ENCODE data around the gene ESPNL.

The ESPNL gene

DNA sequence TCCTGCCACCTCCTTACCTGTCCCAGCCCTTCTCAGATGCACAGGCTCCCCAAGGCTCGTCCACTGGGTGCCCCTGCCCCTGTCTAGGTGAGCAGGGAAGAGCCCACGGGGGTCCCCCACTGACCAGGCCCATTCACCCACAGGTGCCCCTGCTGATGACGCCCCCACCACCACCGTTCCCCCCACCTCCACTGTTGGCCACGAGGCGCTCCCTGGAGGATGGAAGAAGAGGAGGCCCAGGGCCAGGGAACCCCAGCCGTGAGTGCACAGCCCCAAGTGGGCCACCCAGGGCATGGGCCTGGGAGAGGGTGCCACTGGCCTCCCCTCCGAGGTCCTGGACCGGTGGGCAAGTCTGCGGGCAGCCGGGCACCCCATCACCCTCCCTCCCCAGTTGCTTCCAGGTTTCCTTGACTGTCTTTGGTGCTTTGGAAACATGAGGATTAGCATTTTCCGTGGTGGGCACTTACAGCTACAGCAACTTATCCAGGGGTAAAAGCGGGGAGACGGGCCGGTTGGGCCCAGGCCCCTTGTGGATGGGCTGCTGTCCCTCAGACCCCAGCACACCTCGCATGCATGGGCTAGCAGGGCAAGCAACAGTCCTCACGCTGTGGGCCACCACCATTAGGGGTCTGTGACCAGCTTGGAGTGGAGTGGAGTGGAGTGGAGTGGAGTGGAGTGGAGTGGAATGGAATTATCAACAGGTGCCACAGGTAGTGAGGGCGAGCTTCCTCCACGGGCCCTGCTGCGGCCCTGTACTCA lies 25.2 kb downstream of the ESPNL start:
- no peak for TF ChIP-seq JUND (IDR thresholded peaks at IDR 0.05; ENCODE audit: low read depth)
- DNase-seq (ENCODE audit: low read depth in 1 of 2, low spot score in 1 of 2): no peak
- in situ Hi-C loops (cut with HindIII; ENCODE audit: low pct_unique_long_range_greater_than_20kb, low sequenced_read_pairs): no loop called here

DNA sequence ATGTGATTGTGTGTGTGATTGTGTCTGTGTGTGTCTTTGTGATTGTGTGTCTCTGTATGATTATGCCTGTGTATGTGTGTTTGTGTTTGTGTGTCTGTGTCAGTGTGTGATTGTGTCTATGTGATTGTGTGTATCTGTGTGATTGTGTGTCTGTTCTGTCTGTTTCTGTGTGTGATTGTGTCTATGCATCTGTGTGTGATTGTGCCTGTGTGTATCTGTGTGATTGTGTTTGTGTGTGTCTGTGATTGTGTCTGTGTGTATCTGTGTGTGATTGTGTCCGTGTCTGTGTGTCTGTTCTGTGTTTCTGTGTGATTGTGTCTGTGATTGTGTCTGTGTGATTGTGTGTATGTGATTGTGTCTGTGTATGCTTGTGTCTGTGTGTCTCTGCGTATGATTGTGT lies 26.2 kb downstream of the ESPNL start:
- no peak for TF ChIP-seq JUND (IDR thresholded peaks at IDR 0.05; ENCODE audit: low read depth)
- in situ Hi-C loops (cut with HindIII; ENCODE audit: low pct_unique_long_range_greater_than_20kb, low sequenced_read_pairs): no loop called here
- no peak for DNase-seq (ENCODE audit: low read depth in 1 of 2, low spot score in 1 of 2)

DNA sequence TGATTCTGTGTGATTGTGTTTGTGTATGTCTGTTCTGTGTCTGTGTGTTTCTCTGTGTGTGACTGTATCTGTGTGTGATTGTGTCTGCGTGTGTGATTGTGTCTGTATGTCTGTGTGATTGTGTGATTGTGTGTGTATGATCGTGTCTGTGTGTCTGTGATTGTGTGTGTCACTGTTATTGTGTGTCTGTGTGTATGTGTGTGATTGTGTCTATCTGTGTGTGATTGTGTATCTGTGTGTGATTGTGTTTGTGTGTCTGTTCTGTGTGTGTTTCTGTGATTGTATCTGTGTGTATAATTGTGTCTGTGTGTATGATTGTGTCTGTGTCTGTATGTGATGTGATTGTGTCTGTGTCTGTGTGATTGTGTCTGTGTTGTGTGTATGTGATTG lies 26.6 kb downstream of the ESPNL start:
- no peak for TF ChIP-seq JUND (IDR thresholded peaks at IDR 0.05; ENCODE audit: low read depth)
- no peak for DNase-seq (ENCODE audit: low read depth in 1 of 2, low spot score in 1 of 2)
- in situ Hi-C loops (cut with HindIII; ENCODE audit: low pct_unique_long_range_greater_than_20kb, low sequenced_read_pairs): no loop called here

DNA sequence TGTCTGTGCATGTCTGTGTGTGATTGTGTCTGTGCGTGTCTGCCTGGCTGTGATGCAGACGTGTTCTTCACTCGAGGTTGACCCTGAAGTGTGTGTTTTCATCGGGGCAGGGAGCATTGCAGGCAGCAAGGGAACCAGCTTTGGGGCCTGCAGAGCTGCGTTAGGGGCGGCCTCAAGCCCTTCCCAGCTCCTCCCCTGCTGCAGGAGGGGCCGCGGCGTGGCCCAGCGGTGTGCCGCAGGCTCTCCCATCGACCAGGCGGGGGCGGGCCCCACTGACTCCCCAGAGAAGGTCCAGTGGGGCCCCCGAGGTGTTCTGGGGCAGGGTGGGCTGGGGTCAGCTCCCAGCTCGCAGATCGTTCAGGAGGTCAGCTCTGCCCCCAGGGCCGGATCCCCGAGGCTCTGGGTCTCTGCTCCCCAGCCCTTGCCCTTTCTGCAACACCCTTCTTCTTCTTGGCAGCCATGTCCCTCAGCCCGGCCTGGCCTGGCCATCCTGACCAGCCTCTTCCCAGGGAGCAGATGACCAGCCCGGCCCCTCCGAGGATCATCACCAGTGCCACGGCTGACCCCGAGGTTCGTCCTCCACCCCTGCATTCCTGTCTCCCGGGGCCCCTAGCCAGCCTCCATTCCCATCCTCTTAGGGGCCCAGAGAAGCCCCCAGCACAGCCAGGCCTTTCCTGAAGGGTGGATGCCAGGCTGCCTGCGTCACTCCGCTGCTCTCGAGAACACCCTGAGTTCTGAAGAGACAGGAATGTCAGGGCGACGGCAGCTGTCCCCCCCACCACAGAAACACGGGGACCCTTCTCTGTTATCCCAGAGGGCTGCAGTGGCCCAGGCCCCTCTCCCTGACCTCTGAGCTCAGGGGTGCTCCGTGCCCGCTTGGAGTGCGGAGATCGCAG lies 27.3 kb downstream of the ESPNL start:
- no peak for DNase-seq (ENCODE audit: low read depth in 1 of 2, low spot score in 1 of 2)
- TF ChIP-seq JUND (IDR thresholded peaks at IDR 0.05; ENCODE audit: low read depth): no peak
- in situ Hi-C loops (cut with HindIII; ENCODE audit: low pct_unique_long_range_greater_than_20kb, low sequenced_read_pairs): no loop called here

DNA sequence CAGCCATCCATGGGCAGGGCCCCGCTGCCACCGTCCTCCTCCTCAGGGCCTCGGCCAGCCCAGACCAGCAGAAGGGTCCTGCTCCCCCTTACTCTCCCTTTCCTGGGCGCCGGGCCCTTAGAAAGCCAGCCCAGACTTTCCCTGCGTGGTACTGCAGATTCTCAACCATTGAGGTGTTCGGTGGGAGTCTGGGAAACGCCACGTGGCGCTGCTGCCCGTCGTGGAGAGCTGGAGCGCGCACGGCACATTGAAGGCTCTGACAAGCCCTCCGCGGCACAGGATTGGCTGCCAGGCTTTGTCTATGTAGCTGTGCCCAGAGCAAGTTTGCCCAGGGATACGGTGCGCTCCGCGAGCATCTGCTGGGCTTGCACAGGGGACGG lies 27.9 kb downstream of the ESPNL start:
- no peak for DNase-seq (ENCODE audit: low read depth in 1 of 2, low spot score in 1 of 2)
- TF ChIP-seq JUND (IDR thresholded peaks at IDR 0.05; ENCODE audit: low read depth): no peak
- in situ Hi-C loops (cut with HindIII; ENCODE audit: low pct_unique_long_range_greater_than_20kb, low sequenced_read_pairs): no loop called here

DNA sequence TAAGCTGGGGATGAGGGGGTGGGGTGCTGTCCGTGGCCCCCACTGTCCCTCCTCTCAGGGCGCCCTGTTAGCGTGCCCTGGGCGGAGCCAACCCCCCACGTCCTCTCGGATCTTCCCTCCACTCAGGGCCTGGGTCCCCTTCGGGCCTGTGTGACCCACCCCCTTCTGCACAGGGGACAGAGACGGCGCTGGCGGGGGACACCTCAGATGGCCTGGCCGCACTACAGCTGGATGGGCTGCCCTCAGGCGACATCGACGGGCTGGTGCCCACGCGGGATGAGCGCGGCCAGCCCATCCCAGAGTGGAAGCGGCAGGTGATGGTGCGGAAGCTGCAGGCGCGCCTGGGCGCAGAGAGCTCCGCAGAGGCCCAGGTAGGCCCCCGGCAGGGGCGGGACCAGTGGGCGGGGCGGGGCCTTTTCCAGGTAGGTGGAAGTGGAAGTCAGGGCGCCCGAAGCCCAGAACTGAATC lies 28.4 kb downstream of the ESPNL start:
- TF ChIP-seq JUND (IDR thresholded peaks at IDR 0.05; ENCODE audit: low read depth): no peak
- in situ Hi-C loops (cut with HindIII; ENCODE audit: low pct_unique_long_range_greater_than_20kb, low sequenced_read_pairs): no loop called here
- DNase-seq (ENCODE audit: low read depth in 1 of 2, low spot score in 1 of 2): no peak

DNA sequence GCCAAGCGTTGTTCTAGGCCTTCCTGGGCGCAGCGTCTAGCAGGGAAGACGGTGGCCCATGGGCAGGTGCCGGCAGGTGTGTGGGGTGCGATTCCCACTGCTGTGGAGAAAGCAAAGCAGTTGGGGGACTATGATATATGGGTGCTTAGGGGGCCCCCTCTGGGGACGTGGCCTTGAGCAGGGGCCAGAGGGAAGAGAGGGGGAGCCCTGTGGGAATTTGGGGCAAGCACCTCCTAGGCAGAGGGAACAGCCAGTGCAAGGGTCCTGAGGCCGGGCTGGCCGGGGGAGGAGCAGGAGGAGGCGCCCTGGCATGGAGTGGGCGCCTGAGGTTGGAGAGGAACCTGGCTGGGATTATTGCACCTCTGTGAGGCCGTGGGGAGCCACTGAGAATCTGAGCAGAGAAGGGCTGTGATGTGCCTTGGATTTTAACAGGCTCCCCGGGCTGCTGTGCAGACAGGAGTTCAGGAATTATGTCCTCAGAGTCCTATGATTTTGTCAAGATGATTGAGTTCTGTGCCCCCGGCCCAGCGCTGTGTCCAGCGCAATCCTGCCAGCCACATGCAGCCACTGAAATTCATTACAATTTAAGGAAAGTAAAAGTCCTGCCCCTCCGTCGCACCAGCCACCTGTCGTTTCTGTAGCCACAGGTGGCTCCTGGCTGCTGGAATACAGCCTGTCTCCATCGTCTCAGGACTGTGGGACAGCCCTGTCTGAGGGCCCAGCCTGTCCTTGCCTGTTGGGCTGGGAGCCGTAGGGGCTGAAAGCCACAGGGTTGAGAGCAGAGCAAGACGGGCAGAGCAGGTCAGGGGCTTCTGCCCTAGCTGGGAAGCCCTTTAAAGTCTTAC lies 29.2 kb downstream of the ESPNL start:
- no peak for DNase-seq (ENCODE audit: low read depth in 1 of 2, low spot score in 1 of 2)
- no peak for TF ChIP-seq JUND (IDR thresholded peaks at IDR 0.05; ENCODE audit: low read depth)
- in situ Hi-C loops (cut with HindIII; ENCODE audit: low pct_unique_long_range_greater_than_20kb, low sequenced_read_pairs): no loop called here

DNA sequence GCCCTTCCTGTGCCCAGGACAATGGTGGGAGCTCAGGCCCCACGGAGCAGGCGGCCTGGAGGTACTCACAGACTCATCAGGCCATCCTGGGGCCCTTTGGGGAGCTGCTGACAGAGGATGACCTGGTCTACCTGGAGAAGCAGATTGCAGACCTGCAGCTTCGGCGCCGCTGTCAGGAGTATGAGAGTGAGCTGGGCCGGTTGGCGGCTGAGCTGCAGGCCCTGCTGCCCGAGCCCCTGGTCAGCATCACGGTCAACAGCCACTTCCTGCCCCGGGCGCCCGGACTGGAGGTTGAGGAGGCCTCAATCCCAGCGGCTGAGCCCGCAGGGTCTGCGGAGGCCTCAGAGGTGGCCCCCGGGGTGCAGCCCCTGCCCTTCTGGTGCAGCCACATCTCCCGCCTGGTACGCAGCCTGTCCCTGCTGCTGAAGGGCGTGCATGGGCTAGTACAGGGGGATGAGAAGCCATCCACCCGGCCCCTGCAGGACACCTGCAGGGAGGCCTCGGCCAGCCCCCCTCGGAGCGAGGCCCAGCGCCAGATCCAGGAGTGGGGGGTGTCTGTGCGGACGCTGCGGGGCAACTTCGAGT lies 30.1 kb downstream of the ESPNL start:
- DNase-seq (ENCODE audit: low read depth in 1 of 2, low spot score in 1 of 2): no peak
- in situ Hi-C loops (cut with HindIII; ENCODE audit: low pct_unique_long_range_greater_than_20kb, low sequenced_read_pairs): no loop called here
- no peak for TF ChIP-seq JUND (IDR thresholded peaks at IDR 0.05; ENCODE audit: low read depth)

DNA sequence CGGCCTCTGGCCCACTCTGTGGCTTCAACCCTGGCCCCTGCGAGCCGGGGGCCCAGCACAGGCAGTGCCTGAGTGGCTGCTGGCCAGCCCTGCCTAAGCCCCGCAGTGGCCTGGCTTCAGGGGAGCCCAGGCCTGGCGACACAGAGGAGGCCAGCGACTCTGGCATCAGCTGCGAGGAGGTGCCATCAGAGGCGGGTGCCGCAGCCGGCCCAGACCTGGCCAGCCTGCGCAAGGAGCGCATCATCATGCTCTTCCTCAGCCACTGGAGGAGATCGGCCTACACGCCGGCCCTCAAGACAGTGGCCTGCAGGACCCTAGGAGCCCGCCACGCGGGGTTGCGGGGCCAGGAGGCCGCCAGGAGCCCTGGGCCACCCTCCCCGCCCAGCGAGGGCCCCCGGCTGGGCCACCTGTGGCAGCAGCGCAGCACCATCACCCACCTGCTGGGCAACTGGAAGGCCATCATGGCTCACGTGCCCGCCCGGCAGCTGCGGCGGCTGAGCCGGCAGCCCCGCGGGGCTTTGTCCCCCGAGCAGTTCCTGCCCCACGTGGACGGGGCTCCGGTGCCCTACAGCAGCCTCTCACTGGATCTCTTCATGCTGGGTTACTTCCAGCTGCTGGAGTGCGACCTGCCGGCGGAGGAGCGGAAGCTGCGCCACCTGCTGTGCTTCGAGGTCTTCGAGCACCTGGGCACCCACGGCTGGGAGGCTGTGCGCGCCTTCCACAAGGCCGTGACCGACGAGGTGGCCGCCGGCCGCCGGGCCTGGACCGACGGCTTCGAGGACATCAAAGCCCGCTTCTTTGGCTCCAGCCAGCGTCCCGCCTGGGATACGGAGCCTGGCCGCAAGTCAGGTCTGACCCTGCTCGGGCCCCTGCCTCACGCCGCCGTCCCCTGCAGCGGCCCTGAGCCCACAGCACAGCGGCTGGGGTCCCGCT lies 30.8 kb downstream of the ESPNL start:
- in situ Hi-C loops (cut with HindIII; ENCODE audit: low pct_unique_long_range_greater_than_20kb, low sequenced_read_pairs): no loop called here
- no peak for TF ChIP-seq JUND (IDR thresholded peaks at IDR 0.05; ENCODE audit: low read depth)
- DNase-seq (ENCODE audit: low read depth in 1 of 2, low spot score in 1 of 2): no peak

DNA sequence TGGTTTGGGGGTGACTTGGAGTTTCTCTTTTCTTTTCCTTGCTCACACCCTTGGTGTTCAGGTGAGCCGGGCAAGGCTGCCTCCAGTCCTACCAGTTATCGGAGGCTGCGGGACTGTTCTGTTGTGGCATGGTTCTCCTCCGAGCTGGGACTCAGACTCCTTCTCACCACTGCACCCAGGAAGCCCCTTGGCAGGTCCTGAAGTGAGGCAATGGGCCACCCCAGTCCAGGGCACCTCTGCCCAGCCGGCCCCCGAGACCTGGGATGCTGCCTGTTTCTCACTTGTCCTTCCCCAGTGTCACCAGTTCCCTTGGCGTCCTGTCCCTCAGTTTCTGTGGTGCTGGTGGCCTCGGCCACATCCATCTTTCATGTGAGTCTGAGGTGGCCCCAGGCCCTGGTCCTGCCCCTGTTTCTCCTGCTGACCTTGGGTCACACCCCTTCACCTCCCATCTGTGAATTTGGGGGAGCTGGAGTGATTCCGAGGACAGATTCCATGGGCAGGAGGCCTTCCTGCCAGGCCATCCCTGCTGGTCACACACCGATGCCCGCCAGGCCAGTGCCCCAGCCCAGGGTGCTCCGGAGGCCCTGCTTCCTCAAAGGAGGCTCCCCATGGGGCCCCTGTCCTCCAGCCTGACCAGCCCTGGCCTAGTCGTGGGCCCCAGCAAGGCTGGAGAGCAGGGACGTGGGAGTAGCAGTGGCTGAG lies 31.8 kb downstream of the ESPNL start:
- no peak for TF ChIP-seq JUND (IDR thresholded peaks at IDR 0.05; ENCODE audit: low read depth)
- no peak for DNase-seq (ENCODE audit: low read depth in 1 of 2, low spot score in 1 of 2)
- in situ Hi-C loops (cut with HindIII; ENCODE audit: low pct_unique_long_range_greater_than_20kb, low sequenced_read_pairs): no loop called here
